Lung microvascular endothelial cell (primary cell): ENCODE results near the gene CUX1. TPM values are rescaled to one million over a fixed set of nuclear protein-coding genes. Genes with fewer than 3 reads are reported as not detected.

Source experiments
- DNase-seq, 2 donors: peaks; one replicate each; pipeline versions ENCODE4 v3.0.0 to v3.0.0-alpha.2; 2010; ENCODE audit warnings: low read depth in 2 of 2
- total RNA-seq: library from RNA; depleted of rRNA; stranded (reverse); fragments of >200 nt; gene quantifications from 2 replicates; pipeline ENCODE4 v1.2.1, GENCODE V29; 2014

Gene CUX1
- total RNA-seq, 1 donor from 2014 or later: 22.8 TPM

- no peak for DNase-seq
Observed at GRCh38 chr7:101934618-101935017, 117.2 kb downstream of the CUX1 start.

GRCh38 chr7:101935521-101936141, 118.2 kb downstream of the CUX1 start:
- no peak for DNase-seq

GRCh38 chr7:101936223-101936610, 118.8 kb downstream of the CUX1 start:
- no peak for DNase-seq

GRCh38 chr7:101936611-101937231, 119.3 kb downstream of the CUX1 start:
- DNase-seq: peak; percentile 31 to 68

- no peak for DNase-seq
Observed at GRCh38 chr7:101937717-101938514, 120.5 kb downstream of the CUX1 start.

- DNase-seq: no peak
Observed at GRCh38 chr7:101939136-101939695, 121.8 kb downstream of the CUX1 start.

GRCh38 chr7:101940151-101940550, 122.7 kb downstream of the CUX1 start:
- DNase-seq: peak in 1 of 2 donors; percentile 55

GRCh38 chr7:101940830-101941229, 123.4 kb downstream of the CUX1 start:
- no peak for DNase-seq

GRCh38 chr7:101941481-101942383, 124.3 kb downstream of the CUX1 start:
- peak; percentile 56 to 86 for DNase-seq

GRCh38 chr7:101942603-101943210, 125.3 kb downstream of the CUX1 start:
- DNase-seq: no peak

GRCh38 chr7:101943306-101943705, 125.9 kb downstream of the CUX1 start:
- no peak for DNase-seq

GRCh38 chr7:101943889-101944600, 126.6 kb downstream of the CUX1 start:
- peak in 1 of 2 donors; percentile 44 for DNase-seq

GRCh38 chr7:101944611-101945010, 127.2 kb downstream of the CUX1 start:
- no peak for DNase-seq

- DNase-seq: no peak
Observed at GRCh38 chr7:101945034-101945758, 127.8 kb downstream of the CUX1 start.

GRCh38 chr7:101947899-101948298, 130.5 kb downstream of the CUX1 start:
- DNase-seq: peak; percentile 71 to 84

GRCh38 chr7:101948650-101949049, 131.2 kb downstream of the CUX1 start:
- DNase-seq: no peak

GRCh38 chr7:101950450-101951119, 133.2 kb downstream of the CUX1 start:
- peak; percentile 58 to 69 for DNase-seq

GRCh38 chr7:101951757-101952156, 134.3 kb downstream of the CUX1 start:
- DNase-seq: no peak
